GM18858 (cell line): ENCODE data around the gene PRPF19.

Source experiments
- ATAC-seq: cut with Tn5 transposase; IDR thresholded peaks from one replicate; pipeline ENCODE4 v1.9.1; 2021; ENCODE audit not compliant: unreplicated experiment

The PRPF19 gene

GRCh38 chr11:60906132-60906972 lies at the start of gene PRPF19:
PRPF19 (minus strand) TSS chr11:60906585; CDS start chr11:60906382, 203 bp downstream.
- ATAC-seq = peak; percentile 64

DNA sequence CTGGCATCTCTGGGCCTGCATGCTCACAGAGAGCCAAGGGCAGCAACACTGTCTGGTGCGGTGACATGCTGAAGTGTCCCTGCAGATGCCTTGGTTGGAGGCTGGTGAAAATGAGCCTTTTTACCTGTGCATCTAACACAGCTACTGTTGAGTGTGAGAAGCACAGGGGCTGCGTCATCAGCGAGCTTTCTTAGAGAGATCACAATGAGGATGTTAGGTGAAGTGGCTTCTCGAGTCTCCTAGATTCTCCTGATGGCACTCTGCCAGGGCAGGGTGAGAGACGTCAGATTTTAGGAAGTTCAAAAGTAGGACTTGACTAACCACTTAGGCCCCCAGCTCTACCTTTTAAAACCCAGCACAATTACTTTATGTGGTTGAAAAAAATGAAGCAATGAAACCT lies 49.2 kb upstream of the PRPF19 start:
- ATAC-seq = no peak

DNA sequence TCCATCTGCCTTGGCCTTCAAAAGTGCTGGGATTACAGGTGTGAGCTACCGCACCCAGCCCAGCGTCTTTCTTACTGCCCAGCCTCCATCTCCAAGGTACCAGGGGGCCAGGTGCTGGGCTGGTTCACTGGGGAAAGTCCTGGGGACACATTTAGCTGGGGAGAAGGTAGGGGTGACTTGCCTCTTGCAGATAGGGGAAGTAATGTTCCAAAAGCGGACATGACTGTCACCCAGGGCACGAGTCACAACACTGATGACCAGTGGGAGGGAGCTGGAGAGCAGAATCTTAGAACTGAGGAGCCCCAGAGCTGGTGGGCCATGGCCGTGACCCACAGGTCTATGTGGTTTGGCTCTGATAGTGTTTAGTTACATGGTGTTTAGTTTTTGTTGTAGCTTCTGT lies 48.0 kb upstream of the PRPF19 start:
- no peak for ATAC-seq

DNA sequence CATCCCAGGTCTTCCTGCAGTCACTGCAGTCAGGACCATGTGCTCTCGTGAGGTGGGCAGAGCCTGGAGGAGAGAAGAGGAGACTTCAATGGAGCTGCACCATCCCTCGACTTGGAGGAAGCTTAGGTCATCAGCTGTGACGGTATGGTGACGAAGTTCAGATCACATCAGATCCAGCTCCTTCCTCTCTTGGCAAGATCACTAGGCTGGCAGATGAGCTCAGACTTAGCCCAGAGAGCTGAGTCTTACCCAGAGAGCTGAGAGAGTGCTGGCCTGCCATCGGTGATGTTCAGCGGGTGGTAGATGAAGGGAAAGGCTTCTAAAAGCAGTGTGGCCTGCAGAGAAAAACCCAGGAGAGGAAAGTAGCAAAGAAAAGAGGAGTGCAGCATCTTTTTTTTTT lies 47.4 kb upstream of the PRPF19 start:
- no peak for ATAC-seq

DNA sequence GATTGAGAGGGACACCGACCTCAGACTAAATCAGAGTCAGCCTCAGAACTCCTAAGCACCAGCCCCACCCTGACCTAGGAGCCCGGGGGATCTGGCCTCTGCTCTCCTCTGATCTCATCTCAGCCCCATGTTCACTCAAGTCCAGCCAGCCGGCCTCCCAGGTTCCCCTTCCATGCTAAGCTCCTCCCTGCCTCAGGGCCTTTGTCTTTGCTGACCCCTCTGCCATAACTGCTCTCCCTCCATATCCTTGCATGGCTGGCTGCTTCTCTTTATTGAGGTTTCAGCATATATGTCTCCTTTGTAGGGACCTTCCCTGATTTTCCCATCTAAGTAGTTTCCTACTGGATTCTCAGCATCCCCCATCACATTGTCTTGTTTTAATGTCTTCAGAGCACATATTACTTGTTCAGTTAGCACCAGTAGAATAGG lies 46.4 kb upstream of the PRPF19 start:
- ATAC-seq = no peak

- ATAC-seq = peak; percentile 64
Observed at GRCh38 chr11:60951904-60952741, 45.7 kb upstream of the PRPF19 start, which contains the start of gene SLC15A3. SLC15A3 (minus strand) TSS chr11:60952176; CDS start chr11:60951551, 625 bp downstream.

- no peak for ATAC-seq
Observed at GRCh38 chr11:60951606-60951903, 45.2 kb upstream of the PRPF19 start.

GRCh38 chr11:60950933-60951605 lies 44.7 kb upstream of the PRPF19 start:
- ATAC-seq = no peak

GRCh38 chr11:60950024-60950423 lies 43.6 kb upstream of the PRPF19 start:
- no peak for ATAC-seq

DNA sequence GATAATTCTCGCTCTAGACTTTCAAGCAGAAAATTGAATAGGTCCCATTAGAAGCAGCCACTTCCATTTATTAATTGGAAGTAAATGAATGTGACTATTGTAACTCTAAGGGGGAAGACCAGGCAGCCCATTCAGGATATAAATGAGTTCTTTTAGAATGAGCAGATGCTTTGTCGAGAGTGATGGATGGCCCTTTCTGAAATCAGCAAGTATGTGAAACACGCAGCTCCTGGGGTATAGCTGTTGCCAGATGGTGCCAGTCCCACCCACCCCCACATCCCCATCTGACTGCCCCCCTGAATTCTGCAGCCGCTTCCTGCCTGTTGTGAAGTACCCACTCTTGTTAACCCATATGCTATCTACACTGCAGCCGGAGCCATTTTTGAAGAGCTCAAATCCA lies 41.9 kb upstream of the PRPF19 start:
- no peak for ATAC-seq

- ATAC-seq = no peak
Observed at GRCh38 chr11:60947700-60948099, 41.3 kb upstream of the PRPF19 start.

DNA sequence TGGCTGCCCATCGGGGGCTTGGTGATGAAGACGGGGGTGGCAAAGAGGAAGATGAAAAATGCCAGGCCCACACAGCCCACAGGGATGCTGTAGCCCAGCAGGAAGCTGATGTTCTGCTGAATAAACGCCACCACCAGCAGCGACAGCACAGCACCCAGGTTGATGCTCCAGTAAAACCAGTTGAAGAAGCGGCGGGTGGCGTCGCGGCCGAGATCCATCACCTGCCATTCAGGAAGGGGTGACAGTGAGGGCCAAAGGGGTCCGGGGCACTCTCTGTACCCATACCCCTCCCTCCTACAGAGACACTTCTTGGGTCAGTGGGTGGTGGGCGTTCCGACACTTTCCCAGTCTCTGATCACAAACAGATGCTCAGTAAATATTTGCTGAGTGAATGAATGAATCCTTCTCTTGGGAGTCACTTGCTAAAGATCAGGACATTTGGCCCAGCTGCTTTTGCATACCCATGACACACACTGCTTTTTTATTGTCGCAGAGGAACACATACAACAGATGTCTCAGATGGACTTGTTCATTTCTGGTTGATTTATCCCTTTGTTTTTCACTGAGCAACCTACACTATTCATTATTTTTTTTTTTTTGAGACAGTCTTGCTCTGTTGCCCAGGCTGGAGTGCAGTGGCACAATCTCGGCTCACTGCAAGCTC lies 40.3 kb upstream of the PRPF19 start:
- no peak for ATAC-seq

GRCh38 chr11:60945295-60945667 lies 38.9 kb upstream of the PRPF19 start:
- no peak for ATAC-seq

- no peak for ATAC-seq
Observed at GRCh38 chr11:60944490-60945294, 38.3 kb upstream of the PRPF19 start.

GRCh38 chr11:60942970-60943565 lies 36.7 kb upstream of the PRPF19 start:
- ATAC-seq = no peak

DNA sequence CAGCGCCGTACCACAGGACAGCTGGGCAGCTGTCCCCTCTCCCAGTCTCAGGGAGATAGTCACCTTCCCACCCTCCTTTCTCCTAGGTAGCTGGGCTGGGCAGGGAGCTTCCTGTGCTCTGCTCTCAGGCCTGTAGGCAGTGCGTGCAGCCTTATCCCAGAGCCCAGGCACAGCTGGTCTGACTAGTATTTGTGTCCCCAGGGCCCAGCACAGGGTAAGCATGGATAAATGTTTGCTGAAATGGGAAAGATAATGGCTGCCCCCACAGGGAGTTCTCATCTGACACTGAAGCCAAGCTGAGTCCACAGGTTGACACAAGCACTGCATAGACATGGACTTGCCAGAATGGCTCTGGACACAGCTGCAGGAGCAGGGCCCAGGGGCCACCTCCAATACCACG lies 35.8 kb upstream of the PRPF19 start:
- no peak for ATAC-seq

GRCh38 chr11:60941371-60942119 lies 35.2 kb upstream of the PRPF19 start:
- ATAC-seq = no peak

DNA sequence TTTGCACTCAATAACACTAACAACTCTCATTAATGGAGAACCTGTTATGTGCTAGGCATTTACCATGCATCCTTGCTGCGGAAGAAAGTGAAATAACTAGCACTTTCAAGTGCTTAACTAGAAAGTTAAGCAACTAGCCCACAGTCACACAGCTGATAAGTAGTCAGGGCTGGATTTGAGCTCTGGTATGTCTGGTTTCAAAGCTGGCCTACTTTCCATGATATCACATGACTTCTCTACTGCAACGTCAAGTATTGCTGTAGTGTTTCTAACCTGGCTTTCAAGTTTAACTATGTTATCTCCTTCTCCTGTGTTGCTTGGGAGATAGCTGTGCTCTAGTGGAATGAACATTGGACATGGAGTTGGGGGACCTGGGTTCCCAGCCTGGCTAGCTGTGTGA lies 33.5 kb upstream of the PRPF19 start:
- ATAC-seq = no peak

DNA sequence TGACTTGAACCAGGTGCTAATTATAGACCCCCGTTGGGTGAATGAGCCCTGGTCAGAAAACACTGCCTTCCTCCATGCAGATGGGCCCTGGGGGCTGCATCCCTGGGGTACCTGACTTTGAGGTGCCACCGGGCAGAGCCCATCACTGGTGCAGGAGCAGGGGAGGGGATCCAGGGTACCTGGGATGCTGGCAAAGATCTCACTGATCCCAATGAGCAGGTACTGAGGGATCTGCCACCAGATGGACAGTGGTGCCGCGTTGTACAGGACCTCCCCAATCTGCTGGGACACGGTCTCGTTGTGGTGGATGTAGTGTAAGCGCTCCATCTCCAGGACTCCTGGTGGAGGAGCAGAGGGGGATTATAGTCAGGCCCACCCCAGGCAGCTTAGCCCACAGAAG lies 32.9 kb upstream of the PRPF19 start:
- no peak for ATAC-seq
